Measurements from ENCODE around the gene PAQR8.

The PAQR8 gene

DNA sequence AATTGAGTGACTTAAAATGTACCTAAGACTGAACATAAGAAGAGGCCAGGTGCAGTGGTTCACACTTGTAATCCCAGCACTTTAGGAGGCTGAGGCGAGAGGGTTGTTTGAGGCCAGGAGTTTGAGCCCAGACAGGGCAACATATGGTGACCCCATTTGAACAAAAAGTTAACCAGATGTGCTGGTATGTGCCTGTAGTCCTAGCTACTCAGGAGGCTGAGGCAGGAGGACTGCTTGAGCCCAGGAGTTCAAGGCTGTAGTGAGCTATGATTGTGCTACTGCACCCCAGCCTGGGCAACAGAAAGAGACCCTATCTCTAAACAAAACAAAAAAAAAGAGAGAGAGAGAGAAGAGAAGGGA is 10.1 kb upstream of the PAQR8 start:
- no peak for DNase-seq

DNA sequence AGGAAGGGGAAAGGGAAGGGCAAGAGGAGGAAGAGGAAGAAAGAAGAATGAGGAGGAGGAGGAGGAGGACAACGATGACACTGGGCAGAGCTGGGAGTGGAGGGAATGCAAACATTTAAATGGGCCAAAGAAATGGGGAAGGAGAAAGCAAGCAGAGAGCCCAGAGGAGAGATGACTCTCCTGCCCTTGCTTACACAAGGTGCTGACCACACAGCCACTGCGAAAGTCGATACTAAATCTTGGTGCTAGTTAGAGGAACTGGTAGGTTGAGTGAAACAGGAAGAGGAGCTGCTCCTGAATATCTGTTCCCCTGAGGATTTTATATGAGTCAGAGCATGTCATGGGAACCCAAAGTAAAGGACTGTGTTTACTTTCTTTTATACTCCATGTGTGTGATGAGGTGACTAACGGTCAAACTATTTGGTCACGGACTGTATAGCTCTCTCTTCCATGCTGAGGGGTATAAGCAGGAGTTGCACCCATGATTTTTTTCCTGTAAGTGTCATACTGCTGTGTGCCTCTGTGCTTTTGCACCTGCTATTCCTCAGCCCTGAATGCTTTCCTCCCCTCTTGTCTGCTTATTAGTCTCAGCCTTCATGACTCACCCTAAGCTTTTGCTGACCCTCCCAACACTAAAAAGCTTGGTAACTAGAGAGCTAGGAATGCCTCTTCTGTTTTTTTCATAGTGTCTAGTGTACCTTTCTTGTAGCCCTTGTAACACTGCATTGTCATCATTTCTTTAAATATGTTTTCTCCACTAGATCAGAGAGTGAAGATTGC is 9.5 kb upstream of the PAQR8 start:
- DNase-seq, result peak; percentile 54

GRCh38 chr6:52356017-52356416 is 5.9 kb upstream of the PAQR8 start:
- no peak for DNase-seq

- DNase-seq, result no peak
These were observed 2.5 kb upstream of the PAQR8 start for GRCh38 chr6:52359403-52359802.

DNA sequence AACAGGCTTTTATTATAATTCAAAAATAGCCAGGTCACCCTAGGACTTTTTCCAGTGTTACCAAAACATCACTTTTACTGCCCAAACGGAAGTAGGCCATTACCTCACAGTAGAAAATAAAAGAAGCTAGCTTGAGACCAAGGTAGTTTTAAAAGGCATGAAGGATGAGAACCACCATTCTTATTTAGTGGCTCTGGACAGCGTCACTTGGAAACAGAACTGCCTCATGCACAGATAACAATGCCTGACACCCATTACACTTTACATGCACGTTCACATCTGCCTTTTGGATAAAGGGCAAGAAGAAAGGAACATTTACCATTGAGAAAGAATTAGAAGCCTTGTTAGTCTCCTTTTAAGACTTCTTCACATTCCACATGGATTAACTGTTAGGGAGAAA is 1.9 kb upstream of the PAQR8 start:
- DNase-seq, result no peak

GRCh38 chr6:52360601-52361413 is 1.1 kb upstream of the PAQR8 start:
- DNase-seq, result no peak

DNA sequence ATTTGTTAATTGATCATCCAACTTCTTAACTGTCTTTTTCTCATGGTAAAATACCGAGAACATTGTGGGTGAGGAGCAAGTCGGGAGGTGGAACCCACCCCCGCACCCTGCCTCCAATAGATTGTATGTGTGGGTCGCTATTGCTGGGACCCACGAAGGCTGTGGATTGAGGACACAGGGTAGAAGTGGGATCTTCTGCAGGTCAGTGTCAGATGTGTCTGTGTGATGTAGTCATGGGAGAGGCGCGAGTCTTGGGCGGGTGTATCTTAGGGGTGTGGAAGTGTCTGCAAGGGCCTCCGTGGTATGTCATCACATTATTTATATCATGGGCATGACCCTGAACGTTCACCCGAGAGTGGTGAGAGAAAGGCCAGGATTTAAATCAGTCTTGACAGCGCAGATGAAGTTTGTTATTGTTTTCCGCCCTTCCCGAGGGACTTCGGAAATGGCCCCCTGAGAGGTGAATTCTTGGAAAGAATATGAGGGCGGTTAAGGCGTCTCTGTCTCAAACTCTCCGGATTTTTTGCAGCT is 472 bp upstream of the PAQR8 start:
- no peak for DNase-seq

DNA sequence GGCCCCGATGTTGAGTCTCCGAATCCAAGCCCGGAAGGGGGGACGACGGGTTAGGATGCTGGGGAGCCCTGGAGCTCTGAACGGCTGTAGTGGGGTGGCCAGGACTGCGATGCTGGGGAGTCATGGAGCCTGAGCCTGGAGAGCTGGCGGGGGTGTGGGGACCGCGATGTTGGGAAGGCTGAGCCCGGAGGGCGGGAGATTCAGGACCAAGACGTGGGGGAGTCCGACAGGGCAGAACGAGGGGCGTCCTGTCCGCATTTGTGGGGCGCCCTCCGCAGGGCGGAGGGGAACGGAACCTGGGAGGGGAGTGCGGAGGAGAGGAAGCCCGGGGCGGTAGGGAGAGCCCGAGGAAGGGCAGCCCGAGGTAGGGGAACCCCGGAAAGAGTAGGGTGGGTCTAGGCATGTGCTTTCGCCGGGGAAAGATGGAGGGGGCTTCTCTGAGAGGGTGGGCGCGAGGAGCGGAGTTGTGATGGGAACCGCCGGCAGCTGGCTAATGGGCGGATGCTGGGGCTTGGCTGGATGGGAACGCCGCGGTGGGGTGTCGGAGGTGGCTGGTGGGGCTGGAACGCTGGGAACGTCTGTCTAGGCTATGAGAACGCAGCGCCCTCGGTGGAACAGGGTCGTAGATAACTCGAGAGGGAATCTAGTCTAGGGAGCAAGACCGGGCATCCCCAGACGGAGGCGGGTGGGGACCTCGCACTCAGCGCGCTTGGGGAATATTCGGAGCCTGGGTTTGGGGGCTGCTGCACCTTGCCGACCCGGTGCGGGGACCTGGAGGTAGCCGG is 684 bp downstream of the PAQR8 start:
- DNase-seq, result no peak

- no peak for DNase-seq
These were observed 1.4 kb downstream of the PAQR8 start for GRCh38 chr6:52363228-52363867.

- no peak for DNase-seq
These were observed 2.7 kb downstream of the PAQR8 start for GRCh38 chr6:52364480-52365166.

GRCh38 chr6:52365317-52365716 is 3.4 kb downstream of the PAQR8 start:
- no peak for DNase-seq

DNA sequence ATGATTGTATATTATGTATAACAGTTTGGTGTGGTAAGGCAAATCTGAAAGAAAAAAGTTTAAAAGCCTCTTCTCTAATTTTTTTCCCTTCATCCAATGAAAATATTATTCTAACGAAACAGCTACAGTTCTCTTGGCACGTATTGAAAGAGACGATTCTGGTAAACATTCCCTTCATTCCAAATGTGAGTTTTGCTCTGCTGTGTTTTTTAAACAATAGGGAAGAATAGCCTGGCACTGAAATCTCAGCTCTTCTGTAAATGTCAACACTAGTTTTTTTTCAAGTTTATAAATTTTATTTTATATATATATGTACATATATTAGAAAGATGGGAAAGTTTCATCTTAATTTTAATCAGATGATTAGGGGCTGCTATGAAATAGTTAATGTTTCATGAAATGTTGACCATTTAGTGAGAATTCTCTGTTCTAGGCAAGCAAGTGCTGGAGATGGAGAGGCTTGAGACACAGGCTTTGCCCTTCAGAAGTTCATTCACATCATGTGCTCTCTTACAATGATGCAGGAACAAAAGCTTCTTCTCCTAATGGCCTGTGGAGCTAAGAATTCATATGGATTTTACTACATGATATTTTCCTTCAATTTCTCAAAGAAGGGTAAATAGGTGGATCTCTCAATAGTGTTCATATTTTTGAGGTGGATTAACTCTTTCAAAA is 4.1 kb downstream of the PAQR8 start:
- DNase-seq, result no peak

DNA sequence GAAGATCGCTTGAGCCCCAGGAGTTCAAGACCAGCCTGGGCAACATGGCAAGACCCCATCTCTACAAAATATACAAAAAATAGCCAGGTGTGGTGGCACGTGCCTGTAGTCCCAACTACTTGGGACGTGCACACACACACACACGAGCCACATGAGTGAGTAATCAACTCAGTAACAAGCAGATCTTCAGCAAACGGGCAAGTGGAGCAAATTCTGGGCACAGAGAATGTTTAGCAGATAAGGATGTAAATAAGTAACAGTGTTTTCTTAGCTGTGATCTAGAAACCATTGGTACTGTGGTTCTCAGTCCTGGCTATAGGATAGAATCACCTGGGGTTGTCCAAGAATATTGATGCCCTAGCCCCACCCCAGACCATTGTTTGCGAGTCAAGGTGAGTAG is 6.1 kb downstream of the PAQR8 start:
- DNase-seq, result no peak

DNA sequence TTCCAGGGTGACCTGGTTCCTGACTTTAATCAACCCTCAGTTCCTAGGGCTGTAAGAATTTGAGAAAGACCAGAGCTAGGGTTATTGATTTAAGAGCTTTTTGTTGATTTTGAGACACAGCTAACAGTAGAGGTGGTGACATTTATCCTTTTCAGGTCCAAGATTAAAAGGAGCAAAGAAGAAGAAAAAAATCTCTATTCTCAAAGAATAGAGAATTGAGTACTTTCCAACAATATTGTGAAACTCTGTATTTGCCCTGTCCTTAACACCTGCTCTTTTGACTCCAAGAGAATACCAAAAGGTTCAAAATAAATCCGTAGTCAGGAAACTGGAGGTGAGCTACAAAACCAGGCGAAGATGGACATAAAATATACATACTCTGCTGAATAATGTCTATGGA is 7.3 kb downstream of the PAQR8 start:
- DNase-seq, result no peak

DNA sequence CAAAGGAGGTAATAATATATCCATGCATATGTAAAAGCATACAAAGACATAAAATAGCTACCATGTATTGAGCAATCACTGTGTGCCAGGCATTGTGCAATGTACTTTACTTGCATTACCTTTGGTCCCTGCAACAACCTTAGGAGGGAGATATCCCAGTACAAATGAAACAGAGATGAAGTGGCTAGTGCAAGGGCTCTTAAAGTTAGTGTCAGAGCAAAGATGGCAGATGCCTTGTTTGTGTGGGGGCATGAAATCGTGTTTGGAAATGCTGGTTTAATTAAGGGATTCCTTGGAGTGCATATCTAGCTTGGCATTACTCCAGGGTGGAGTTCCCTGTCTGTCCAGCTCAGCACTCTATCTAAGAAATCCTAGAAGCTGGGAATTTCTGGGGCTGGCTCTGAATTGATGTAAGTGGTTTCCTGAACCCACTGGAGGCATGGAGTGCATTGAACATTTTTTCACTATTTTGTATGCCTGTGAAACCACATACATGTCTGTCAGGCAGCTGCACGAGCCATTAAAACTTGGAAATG is 9.8 kb downstream of the PAQR8 start:
- no peak for DNase-seq

DNA sequence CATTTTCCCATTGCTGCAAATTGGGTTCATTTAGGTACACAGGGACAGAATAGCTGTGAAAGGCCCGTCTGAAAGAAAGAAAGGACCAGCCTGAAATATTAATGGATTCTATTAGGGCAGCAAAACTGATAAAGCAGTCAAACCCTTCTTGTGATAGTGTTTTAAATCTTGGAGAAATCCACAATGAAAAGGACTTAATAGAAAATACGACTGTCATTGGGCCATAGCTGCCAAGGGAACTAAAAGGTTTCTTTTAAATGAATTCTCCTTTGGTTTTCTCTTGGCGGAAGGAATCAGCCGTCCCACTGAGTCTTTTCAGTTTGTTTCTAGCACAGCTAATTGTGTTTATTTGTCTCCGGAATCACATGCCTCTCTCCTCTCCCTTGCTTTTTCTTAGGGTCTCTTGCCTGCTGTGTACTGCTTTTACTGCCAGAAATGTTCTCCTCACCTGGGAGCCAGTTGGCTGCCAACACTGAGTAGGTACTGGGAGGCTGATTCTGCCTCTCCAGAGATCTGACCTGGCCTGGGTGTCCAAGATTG is 11.3 kb downstream of the PAQR8 start:
- no peak for DNase-seq

DNA sequence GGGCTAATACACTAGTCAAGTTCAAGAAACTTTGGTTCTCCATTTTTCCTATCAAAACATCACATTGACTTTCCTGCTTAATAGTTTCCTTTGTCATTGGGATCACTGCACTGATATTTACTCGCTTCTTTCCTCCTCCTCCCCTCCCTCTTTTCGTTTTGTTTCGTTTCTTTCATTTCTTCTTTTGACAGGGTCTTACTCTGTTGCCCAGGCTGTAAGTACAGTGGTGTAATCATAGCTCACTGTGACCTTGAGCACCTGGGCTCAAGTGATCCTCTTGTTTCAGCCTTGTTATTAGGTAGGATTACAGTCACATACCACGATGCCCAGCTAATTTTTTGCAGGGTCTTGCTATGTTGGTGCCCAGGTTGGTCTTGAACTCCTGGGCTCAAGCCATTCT is 12.3 kb downstream of the PAQR8 start:
- no peak for DNase-seq

DNA sequence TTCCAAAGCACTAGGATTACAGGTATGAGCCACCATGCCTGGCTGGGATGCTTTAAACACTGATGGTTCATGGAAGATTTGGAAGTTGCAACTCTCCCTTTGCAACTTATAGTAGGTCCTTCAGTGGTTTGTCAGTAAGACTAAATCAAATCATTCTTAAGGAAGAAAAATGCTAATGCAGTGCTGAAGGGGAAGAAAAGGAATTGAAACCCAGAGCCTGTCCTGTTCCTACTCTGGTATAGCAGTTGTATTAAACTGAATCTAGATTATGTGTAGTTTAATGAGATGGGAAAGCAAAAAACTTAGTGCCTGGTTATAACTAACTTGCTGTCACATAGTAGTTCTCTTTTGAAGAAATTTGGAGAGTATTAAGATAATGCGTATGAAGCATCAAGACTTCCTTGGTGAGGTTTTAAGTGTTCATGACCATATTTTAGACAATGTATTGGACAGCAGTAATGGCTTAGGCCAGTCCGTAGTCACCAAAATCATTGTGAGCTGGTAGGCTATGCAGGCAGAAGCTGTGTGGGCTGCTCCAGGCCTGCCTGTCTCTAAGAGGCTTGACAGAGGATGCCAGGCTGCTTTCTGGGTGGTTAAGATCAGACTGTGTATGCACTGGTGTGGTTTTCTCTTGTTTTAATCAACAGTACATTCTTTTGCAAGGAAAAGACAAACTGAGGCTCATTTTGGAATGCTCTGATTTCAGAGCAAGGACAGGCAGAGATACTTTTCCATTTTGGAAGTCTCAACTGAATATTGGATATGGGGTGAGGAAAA is 14.0 kb downstream of the PAQR8 start:
- no peak for DNase-seq

- DNase-seq, result no peak
These were observed 14.8 kb downstream of the PAQR8 start for GRCh38 chr6:52376763-52377162.

DNA sequence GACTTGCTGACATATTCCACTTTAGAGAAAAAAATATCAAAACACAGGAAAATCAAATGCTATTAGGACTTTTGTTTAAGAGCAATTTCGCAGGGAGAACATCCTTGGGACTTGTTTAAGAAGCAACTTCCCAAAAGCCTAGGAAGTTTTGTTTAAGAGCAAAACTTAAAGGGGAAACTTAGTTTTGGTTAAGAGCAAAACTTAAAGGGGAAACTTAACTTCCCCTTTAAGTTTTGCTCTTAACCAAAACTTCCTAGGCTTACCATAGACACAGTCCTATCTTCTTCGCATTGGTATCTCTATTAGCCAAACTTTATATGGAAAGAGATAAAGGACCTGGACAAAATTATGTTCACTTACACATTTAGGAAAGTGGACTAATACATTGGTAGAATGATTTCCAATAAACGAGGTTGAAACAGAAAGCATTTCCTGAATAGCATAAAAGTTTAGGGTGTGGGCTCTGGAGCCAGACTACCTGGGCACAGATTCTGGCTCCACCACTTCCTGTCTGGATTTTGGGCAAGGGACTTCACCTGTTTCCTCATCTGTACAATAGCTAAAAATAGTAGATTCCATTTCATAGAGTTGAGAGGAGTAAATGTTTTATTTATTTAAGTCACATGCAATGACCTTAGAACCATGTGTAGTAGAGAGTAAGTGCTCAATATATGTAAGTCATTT is 15.7 kb downstream of the PAQR8 start:
- no peak for DNase-seq

Measured in NCI-H774 (cell line).